K562 (cell line): Measurements from ENCODE around the gene LMX1B. TPM values are rescaled to one million over a fixed set of nuclear protein-coding genes. Genes with fewer than 3 reads are reported as not detected.

Experiments
- ATAC-seq: fragments of 200-7000 bp; cut with Tn5 transposase; 3 replicates; pipeline ENCODE4 v1.9.1; 2020; ENCODE audit warnings: moderate library complexity
- BruUV-seq: library from RNA; stranded (reverse); fragments of 400-500 nt; replicated peaks from 2 replicates; lab custom pipeline; 2021; lab: Mats Ljungman, UMichigan
- CTCF ChIA-PET: fragments of 300-600 bp; formaldehyde crosslinking; extraction: SDS; loops from one replicate; lab custom pipeline; 2021; ENCODE audit warnings: low intra/inter-chr PET ratio; lab: Yijun Ruan, JAX
- POLR2A ChIA-PET: fragments of 300-600, 350-650 bp; sonication (Branson Sonifier 250); formaldehyde crosslinking; extraction: SDS; loops from one replicate; lab custom pipeline; 2021; ENCODE audit warnings: antibody characterized with exemption, inconsistent platforms; lab: Yijun Ruan, JAX
- DNase-seq, 4 experiments: peaks; one replicate each; pipeline versions ENCODE4 v3.0.0 to v3.0.0-alpha.2; 2011 to 2018; ENCODE audit warnings: low spot score in 3 of 4, mixed read lengths in 3 of 4; ENCODE audit errors: extremely low read depth in 1 of 4
- FAIRE-seq: peaks from 2 replicates; lab custom pipeline; 2011; peaks lifted over from hg19 to GRCh38; lab: Jason Lieb, UNC
- H2AFZ ChIP-seq: 2 replicates; pipeline ENCODE4 v1.6.0; 2011; ENCODE audit warnings: low read depth, low read length, control low read depth, inconsistent platforms
- H3K27ac ChIP-seq: fragments of 200-600 bp; 3 replicates; pipeline ENCODE4 v1.8.0; 2011; ENCODE audit warnings: low read depth, mild to moderate bottlenecking, control low read depth, inconsistent platforms, low read length, moderate library complexity, mixed read lengths; ENCODE audit errors: extremely low read depth
- H3K27me3 ChIP-seq, 2 experiments: fragments of 300-600 bp in 1 of 2; 2 replicates in 1 of 2; 3 replicates in 1 of 2; pipeline versions ENCODE4 v1.6.0 to v1.8.0; 2011; ENCODE audit warnings: inconsistent platforms in 2 of 2, low read length in 2 of 2, mild to moderate bottlenecking in 1 of 2, mixed read lengths in 1 of 2, moderate library complexity in 1 of 2; ENCODE audit not compliant: control insufficient read depth in 2 of 2, insufficient read depth in 2 of 2
- H3K36me3 ChIP-seq: fragments of 300-600 bp; 3 replicates; pipeline ENCODE4 v1.8.0; 2011; ENCODE audit warnings: mild to moderate bottlenecking, low read length, inconsistent platforms; ENCODE audit not compliant: control insufficient read depth, insufficient read depth
- H3K4me1 ChIP-seq, 2 experiments: fragments of 200-600 bp in 1 of 2; replicated peaks in 1 of 2; 2 replicates in 1 of 2; 3 replicates in 1 of 2; pipeline versions ENCODE4 v1.5.1 to v1.8.0; 2011; ENCODE audit warnings: inconsistent platforms in 2 of 2, low read length in 2 of 2, mild to moderate bottlenecking in 1 of 2, mixed read lengths in 1 of 2, moderate library complexity in 1 of 2; ENCODE audit not compliant: control insufficient read depth in 2 of 2, insufficient read depth in 2 of 2
- H3K4me2 ChIP-seq: 2 replicates; pipeline ENCODE4 v1.6.1; 2011; ENCODE audit warnings: low read length, control low read depth, inconsistent platforms, mixed read lengths; ENCODE audit not compliant: insufficient read depth
- H3K4me3 ChIP-seq: fragments of 200-600 bp; sonication (generic), shearing (Covaris generic); 2 replicates; pipeline ENCODE4 v1.5.1; 2016; ENCODE audit warnings: control low read depth, inconsistent platforms
- H3K79me2 ChIP-seq: fragments of 200-600 bp; 3 replicates; pipeline ENCODE4 v1.8.0; 2011; ENCODE audit warnings: low read length, inconsistent platforms; ENCODE audit not compliant: control insufficient read depth, insufficient read depth
- H3K9ac ChIP-seq, 2 experiments: 2 replicates each; pipeline versions ENCODE4 v1.6.0 to v1.6.1; 2011; ENCODE audit warnings: low read depth in 2 of 2, low read length in 2 of 2, control low read depth in 1 of 2, inconsistent platforms in 1 of 2, mild to moderate bottlenecking in 1 of 2, mixed read lengths in 1 of 2; ENCODE audit not compliant: insufficient read depth in 1 of 2
- H3K9me1 ChIP-seq: one replicate; pipeline ENCODE4 v1.6.0; 2011; ENCODE audit warnings: inconsistent platforms, mild to moderate bottlenecking, low read length, moderate library complexity; ENCODE audit not compliant: control insufficient read depth, insufficient read depth
- H3K9me3 ChIP-seq: replicated peaks from 2 replicates; pipeline ENCODE4 v1.5.1; 2011; ENCODE audit warnings: low read depth, low read length, inconsistent platforms; ENCODE audit not compliant: control insufficient read depth, insufficient read depth
- H4K20me1 ChIP-seq: replicated peaks from 2 replicates; pipeline ENCODE4 v1.6.1; 2011; ENCODE audit warnings: low read length, inconsistent platforms, mixed read lengths; ENCODE audit not compliant: control insufficient read depth, insufficient read depth
- THAP7 ChIP-seq: fragments of 250-450 bp; sonication (Bioruptor Pico); IDR thresholded peaks from 2 replicates; pipeline ENCODE4 v1.5.0; 2021
- WGBS: fragments of 100-300 bp; shearing (Covaris generic); methylation state at CpG from one replicate; pipeline ENCODE4 v1.1.6; 2016; ENCODE audit warnings: low coverage, mixed read lengths; ENCODE audit not compliant: insufficient coverage; ENCODE audit errors: missing lambda C conversion rate; 5-methylcytosine and 5-hydroxymethylcytosine counted together
- in situ Hi-C: fragments of 300-500 bp; cut with MboI; formaldehyde crosslinking; loops from 4 replicates; pipeline ENCODE4 v1.15.0; 2018; ENCODE audit warnings: inconsistent platforms, mixed read lengths
- intact Hi-C: fragments of 100-400 bp; cut with micrococcal nuclease; formaldehyde crosslinking; loops from 2 replicates; pipeline ENCODE4 v1.14.2; 2022
- polyA plus RNA-seq, 8 experiments: library from polyadenylated mRNA; depleted of rRNA in 4 of 8; stranded (reverse) in 5 of 8; unstranded in 3 of 8; fragments of >200 nt; fragmentation: Nextera tagmentation in 2 of 8; fragmentation: Illumina TruSeq in 1 of 8; extraction: Ambion mirVana in 2 of 8; extraction: Trizol in 1 of 8; gene quantifications; 2 replicates each; pipeline versions ENCODE4 v1.2.1 to v1.2.3, GENCODE V29; 2011 to 2014; ENCODE audit warnings: inconsistent platforms in 1 of 8, missing spikeins in 1 of 8
- total RNA-seq, 7 experiments: library from RNA; depleted of rRNA in 6 of 7; stranded (reverse); fragments of >200 nt in 6 of 7; fragmentation: Illumina TruSeq in 2 of 7; extraction: Trizol in 2 of 7; gene quantifications; 2 replicates each; pipeline versions ENCODE4 v1.2.1 to v1.2.3, GENCODE V29; 2011 to 2021; ENCODE audit warnings: low replicate concordance in 1 of 7
- TF ChIP-seq, protein P1 (sequence below): fragments of 250-450 bp; sonication (Bioruptor Pico); IDR thresholded peaks from 2 replicates; pipeline ENCODE4 v1.5.0; 2020; ENCODE audit warnings: mild to moderate bottlenecking
- TF ChIP-seq, protein P2 (sequence below): fragments of 250-450 bp; sonication (Bioruptor Pico); IDR thresholded peaks from 2 replicates; pipeline ENCODE4 v1.5.0; 2022; ENCODE audit warnings: mild to moderate bottlenecking
- TF ChIP-seq, protein P3 (sequence below), 3 experiments: fragments of 200-800 bp in 1 of 3; fragments of 250-450 bp in 1 of 3; fragments of 450-650 bp in 1 of 3; sonication (Bioruptor Pico) in 1 of 3; sonication (Bioruptor generic) in 1 of 3; formaldehyde crosslinking in 1 of 3; IDR thresholded peaks; 2 replicates each; pipeline versions ENCODE4 v1.6.1 to v1.8.0; 2016 to 2022; ENCODE audit warnings: mild to moderate bottlenecking in 2 of 3, missing genetic modification characterization in 2 of 3, missing compliant biosample characterization in 1 of 3, moderate library complexity in 1 of 3

Gene LMX1B
- total and polyA plus RNA-seq, 9 of the 15 experiments (the other 6 are each of a cell fraction or from before 2014, with no cell fraction given): not detected

GRCh38 chr9:126626926-126627233 is 13.2 kb downstream of the LMX1B start (continued):
- TF ChIP-seq, protein P1, sequence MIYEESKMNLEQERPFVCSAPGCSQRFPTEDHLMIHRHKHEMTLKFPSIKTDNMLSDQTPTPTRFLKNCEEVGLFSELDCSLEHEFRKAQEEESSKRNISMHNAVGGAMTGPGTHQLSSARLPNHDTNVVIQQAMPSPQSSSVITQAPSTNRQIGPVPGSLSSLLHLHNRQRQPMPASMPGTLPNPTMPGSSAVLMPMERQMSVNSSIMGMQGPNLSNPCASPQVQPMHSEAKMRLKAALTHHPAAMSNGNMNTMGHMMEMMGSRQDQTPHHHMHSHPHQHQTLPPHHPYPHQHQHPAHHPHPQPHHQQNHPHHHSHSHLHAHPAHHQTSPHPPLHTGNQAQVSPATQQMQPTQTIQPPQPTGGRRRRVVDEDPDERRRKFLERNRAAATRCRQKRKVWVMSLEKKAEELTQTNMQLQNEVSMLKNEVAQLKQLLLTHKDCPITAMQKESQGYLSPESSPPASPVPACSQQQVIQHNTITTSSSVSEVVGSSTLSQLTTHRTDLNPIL (CRISPR knock-in tag): no peak

- DNase-seq: no peak
- FAIRE-seq: no peak
- TF ChIP-seq, protein P2, sequence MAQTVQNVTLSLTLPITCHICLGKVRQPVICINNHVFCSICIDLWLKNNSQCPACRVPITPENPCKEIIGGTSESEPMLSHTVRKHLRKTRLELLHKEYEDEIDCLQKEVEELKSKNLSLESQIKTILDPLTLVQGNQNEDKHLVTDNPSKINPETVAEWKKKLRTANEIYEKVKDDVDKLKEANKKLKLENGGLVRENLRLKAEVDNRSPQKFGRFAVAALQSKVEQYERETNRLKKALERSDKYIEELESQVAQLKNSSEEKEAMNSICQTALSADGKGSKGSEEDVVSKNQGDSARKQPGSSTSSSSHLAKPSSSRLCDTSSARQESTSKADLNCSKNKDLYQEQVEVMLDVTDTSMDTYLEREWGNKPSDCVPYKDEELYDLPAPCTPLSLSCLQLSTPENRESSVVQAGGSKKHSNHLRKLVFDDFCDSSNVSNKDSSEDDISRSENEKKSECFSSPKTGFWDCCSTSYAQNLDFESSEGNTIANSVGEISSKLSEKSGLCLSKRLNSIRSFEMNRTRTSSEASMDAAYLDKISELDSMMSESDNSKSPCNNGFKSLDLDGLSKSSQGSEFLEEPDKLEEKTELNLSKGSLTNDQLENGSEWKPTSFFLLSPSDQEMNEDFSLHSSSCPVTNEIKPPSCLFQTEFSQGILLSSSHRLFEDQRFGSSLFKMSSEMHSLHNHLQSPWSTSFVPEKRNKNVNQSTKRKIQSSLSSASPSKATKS: no peak
- TF ChIP-seq THAP7 (CRISPR knock-in tag): no peak
- TF ChIP-seq, protein P3, sequence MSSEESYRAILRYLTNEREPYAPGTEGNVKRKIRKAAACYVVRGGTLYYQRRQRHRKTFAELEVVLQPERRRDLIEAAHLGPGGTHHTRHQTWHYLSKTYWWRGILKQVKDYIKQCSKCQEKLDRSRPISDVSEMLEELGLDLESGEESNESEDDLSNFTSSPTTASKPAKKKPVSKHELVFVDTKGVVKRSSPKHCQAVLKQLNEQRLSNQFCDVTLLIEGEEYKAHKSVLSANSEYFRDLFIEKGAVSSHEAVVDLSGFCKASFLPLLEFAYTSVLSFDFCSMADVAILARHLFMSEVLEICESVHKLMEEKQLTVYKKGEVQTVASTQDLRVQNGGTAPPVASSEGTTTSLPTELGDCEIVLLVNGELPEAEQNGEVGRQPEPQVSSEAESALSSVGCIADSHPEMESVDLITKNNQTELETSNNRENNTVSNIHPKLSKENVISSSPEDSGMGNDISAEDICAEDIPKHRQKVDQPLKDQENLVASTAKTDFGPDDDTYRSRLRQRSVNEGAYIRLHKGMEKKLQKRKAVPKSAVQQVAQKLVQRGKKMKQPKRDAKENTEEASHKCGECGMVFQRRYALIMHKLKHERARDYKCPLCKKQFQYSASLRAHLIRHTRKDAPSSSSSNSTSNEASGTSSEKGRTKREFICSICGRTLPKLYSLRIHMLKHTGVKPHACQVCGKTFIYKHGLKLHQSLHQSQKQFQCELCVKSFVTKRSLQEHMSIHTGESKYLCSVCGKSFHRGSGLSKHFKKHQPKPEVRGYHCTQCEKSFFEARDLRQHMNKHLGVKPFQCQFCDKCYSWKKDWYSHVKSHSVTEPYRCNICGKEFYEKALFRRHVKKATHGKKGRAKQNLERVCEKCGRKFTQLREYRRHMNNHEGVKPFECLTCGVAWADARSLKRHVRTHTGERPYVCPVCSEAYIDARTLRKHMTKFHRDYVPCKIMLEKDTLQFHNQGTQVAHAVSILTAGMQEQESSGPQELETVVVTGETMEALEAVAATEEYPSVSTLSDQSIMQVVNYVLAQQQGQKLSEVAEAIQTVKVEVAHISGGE (CRISPR knock-in tag; IDR thresholded peaks at IDR 0.05): no peak
- intact Hi-C loops (no loop called here), in situ Hi-C loops (no loop called here)
- Histone ChIP-seq H3K9me1 (no peaks in the 10 kb centered on the region), H3K27ac (no peak overlapping the region), H3K79me2 (no peaks in the 10 kb centered on the region), H2AFZ (no peak overlapping the region), H3K9me3 (no peaks in the 10 kb centered on the region), H3K36me3 (no peaks in the 10 kb centered on the region), H3K27me3 (peaks cover 48 to 86% of the 10 kb centered on the region in 2 experiments), H3K9ac (no peak overlapping the region), H3K4me2 (no peak overlapping the region), H4K20me1 (peaks cover 15% of the 10 kb centered on the region; the same call in 1 of the 2 replicates), H3K4me3 (no peak overlapping the region), H3K4me1 (peaks cover 0 to 23% of the 10 kb centered on the region in 2 experiments; a peak in 2 of 5 replicates)
- CTCF ChIA-PET: no interaction called here
- no peak for ATAC-seq
- 3% methylated on average over 7 of the region's 7 CpGs for WGBS
- POLR2A ChIA-PET: no interaction called here
- BruUV-seq: no TSS peak
Measured at GRCh38 chr9:126628146-126628545, 14.4 kb downstream of the LMX1B start.
